ENCODE data around the gene IGFBP5. TPM values are rescaled to one million over a fixed set of nuclear protein-coding genes. Genes with fewer than 3 reads are reported as not detected.

Gene IGFBP5
- total and polyA plus RNA-seq, 2 experiments from 2014 or later, result 37.9 to 117 TPM

- H3K27me3 ChIP-seq (replicated peaks; ENCODE audit: insufficient read depth), result no peaks in the 10 kb centered on the region
- DNase-seq, result no peak
- peaks cover 13% of the 10 kb centered on the region for H3F3A ChIP-seq (ENCODE audit: insufficient read depth)
- TF ChIP-seq EZH2phosphoT487 (IDR thresholded peaks at IDR 0.05; ENCODE audit: insufficient read depth, low read depth) (no peak), EZH2 (IDR thresholded peaks at IDR 0.05; ENCODE audit: insufficient read depth, poor library complexity, severe bottlenecking) (no peak)
- no peaks in the 10 kb centered on the region for H3K79me2 ChIP-seq (ENCODE audit: insufficient read depth)
- H4K20me1 ChIP-seq (ENCODE audit: insufficient read depth), result no peaks in the 10 kb centered on the region
- peak overlapping the region; percentile 74 for H3K9ac ChIP-seq
- H3K4me2 ChIP-seq (ENCODE audit: unreplicated experiment), result peak overlapping the region; percentile 87
- no peaks in the 10 kb centered on the region for H3K36me3 ChIP-seq (ENCODE audit: low read depth)
- peak overlapping the region; percentile 81 for H3K4me3 ChIP-seq
- 2% methylated on average over 10 of the region's 10 CpGs for WGBS, 2 experiments (ENCODE audit: low coverage in 1 of 2, low lambda C conversion rate in 2 of 2, missing lambda C conversion rate in 2 of 2)
- in situ Hi-C loops (cut with MboI), result loop anchor here (5.0 to 10.0 kb wide), 2 partner anchors 820 to 1017 kb away; no protein-coding TSS in a partner anchor
- no peaks in the 10 kb centered on the region for H3K9me2 ChIP-seq (ENCODE audit: insufficient read depth)
- H3K9me3 ChIP-seq (ENCODE audit: low read depth), result no peaks in the 10 kb centered on the region
- peaks cover 16% of the 10 kb centered on the region for H3K4me1 ChIP-seq (ENCODE audit: insufficient read depth)
- no peak overlapping the region for H3K27ac ChIP-seq
- H2AFZ ChIP-seq, result 0 out of 2 replicates have a peak overlapping the region, but pooled peaks have one; percentile 54
Observed at GRCh38 chr2:216694826-216695217, 527 bp downstream of the IGFBP5 start.

DNA sequence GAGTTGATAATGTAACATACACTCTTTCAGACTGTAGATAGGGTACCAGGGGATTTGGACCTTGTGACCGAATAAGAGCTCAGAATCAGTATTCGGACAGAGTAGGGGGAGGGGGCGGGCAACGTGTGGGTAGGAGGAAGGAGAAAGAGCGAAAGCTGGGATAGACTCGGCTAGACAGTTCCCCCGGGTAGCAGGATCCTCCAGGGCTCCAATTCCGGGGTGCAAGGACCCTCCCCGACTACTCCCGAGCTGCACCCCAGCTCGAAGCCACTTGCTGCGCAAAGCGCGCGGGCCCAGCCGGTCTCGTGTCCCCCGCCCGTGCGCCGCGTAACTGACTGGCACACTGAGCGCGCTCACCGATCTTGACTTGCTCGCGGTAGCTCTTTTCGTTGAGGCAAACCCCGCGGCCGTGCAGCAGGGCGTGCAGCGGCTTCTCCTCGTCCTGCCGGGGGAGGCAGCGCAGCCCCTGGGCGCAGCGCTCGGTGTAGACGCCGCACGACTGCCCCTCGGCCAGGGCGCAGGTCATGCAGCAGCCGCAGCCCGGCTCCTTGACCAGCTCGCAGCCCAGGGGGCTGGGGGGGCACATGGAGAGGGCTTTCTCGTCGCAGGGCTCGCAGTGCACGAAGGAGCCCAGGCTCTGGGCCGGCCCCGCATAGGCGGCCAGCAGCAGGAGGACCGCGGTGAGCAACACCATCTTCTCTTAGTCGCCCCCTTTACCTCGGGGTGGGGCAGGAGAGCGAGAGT lies 1.1 kb downstream of the IGFBP5 start:
- no peaks in the 10 kb centered on the region for H4K20me1 ChIP-seq (ENCODE audit: insufficient read depth)

DNA sequence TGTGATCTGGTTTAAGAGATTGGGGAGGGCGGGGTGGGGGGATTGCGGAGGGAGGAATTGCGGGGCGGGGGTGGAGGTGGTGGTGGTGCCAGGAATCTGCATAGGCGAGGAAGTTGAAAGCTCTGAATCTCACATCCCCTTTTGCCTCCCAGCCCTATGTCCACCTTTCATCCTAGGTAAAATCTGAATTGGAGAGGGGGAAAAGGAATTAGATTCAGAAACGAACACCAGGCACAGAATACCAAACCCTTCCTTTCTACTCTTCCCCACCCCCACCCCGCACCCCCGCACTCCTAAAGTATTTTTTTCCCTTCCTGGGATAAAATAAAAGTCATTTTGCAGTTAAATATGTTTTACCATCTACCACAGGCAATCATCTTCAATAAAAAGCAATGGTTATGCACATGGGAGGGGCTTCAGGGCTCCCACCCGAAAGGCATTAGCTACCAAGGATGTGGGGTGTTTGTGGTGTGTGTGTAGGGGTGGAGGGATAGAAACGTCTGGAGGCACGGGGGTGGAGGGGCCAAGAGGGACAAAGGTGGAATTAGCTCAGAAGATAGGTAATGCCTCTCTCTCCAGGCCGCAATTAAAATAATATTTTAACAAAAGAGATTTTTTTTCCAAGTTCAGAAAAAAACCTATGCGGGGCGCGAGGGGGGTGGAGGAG lies 1.8 kb downstream of the IGFBP5 start:
- Histone ChIP-seq H3K9me3 (ENCODE audit: low read depth) (no peaks in the 10 kb centered on the region), H3K27me3 (replicated peaks; ENCODE audit: insufficient read depth) (no peaks in the 10 kb centered on the region), H3K79me2 (ENCODE audit: insufficient read depth) (no peaks in the 10 kb centered on the region), H3K4me2 (ENCODE audit: unreplicated experiment) (peak overlapping the region; percentile 87), H3F3A (ENCODE audit: insufficient read depth) (peaks cover 13% of the 10 kb centered on the region), H2AFZ (peak overlapping the region; percentile 54), H3K9me2 (ENCODE audit: insufficient read depth) (no peaks in the 10 kb centered on the region), H3K4me1 (ENCODE audit: insufficient read depth) (peaks cover 16% of the 10 kb centered on the region), H3K36me3 (ENCODE audit: low read depth) (no peaks in the 10 kb centered on the region), H3K4me3 (peak overlapping the region; percentile 81), H4K20me1 (ENCODE audit: insufficient read depth) (no peaks in the 10 kb centered on the region), H3K9ac (peak overlapping the region; percentile 74), H3K27ac (no peak overlapping the region)
- 2% methylated on average over 13 to 15 of the region's 15 CpGs for WGBS, 2 experiments (ENCODE audit: low coverage in 1 of 2, low lambda C conversion rate in 2 of 2, missing lambda C conversion rate in 2 of 2)
- DNase-seq, result no peak
- in situ Hi-C loops (cut with MboI), result loop anchor here (10.0 kb wide), 1 partner anchor 821 kb away; no protein-coding TSS in a partner anchor
- TF ChIP-seq EZH2phosphoT487 (IDR thresholded peaks at IDR 0.05; ENCODE audit: insufficient read depth, low read depth), result no peak
- no peak for TF ChIP-seq EZH2 (IDR thresholded peaks at IDR 0.05; ENCODE audit: insufficient read depth, poor library complexity, severe bottlenecking)

More for the DNA sequence above, 1.1 kb downstream of the IGFBP5 start:
- in situ Hi-C loops (cut with MboI), result loop anchor here (10.0 kb wide), 1 partner anchor 821 kb away; no protein-coding TSS in a partner anchor
- Histone ChIP-seq H3K4me2 (ENCODE audit: unreplicated experiment) (peak overlapping the region; percentile 87), H3K9me2 (ENCODE audit: insufficient read depth) (no peaks in the 10 kb centered on the region), H3K27me3 (replicated peaks; ENCODE audit: insufficient read depth) (no peaks in the 10 kb centered on the region), H3K79me2 (ENCODE audit: insufficient read depth) (no peaks in the 10 kb centered on the region), H3K4me3 (peak overlapping the region; percentile 81), H3K9ac (peak overlapping the region; percentile 74), H3K9me3 (ENCODE audit: low read depth) (no peaks in the 10 kb centered on the region), H3K36me3 (ENCODE audit: low read depth) (no peaks in the 10 kb centered on the region), H3K27ac (no peak overlapping the region), H3F3A (ENCODE audit: insufficient read depth) (peaks cover 13% of the 10 kb centered on the region), H3K4me1 (ENCODE audit: insufficient read depth) (peaks cover 16% of the 10 kb centered on the region), H2AFZ (peak overlapping the region; percentile 54)
- DNase-seq, result peak; percentile 82
- TF ChIP-seq EZH2phosphoT487 (IDR thresholded peaks at IDR 0.05; ENCODE audit: insufficient read depth, low read depth), result no peak
- peak; percentile 2 for TF ChIP-seq EZH2 (IDR thresholded peaks at IDR 0.05; ENCODE audit: insufficient read depth, poor library complexity, severe bottlenecking)
- 2% methylated on average over 49 to 56 of the region's 59 CpGs for WGBS, 2 experiments (ENCODE audit: low coverage in 1 of 2, low lambda C conversion rate in 2 of 2, missing lambda C conversion rate in 2 of 2)

DNA sequence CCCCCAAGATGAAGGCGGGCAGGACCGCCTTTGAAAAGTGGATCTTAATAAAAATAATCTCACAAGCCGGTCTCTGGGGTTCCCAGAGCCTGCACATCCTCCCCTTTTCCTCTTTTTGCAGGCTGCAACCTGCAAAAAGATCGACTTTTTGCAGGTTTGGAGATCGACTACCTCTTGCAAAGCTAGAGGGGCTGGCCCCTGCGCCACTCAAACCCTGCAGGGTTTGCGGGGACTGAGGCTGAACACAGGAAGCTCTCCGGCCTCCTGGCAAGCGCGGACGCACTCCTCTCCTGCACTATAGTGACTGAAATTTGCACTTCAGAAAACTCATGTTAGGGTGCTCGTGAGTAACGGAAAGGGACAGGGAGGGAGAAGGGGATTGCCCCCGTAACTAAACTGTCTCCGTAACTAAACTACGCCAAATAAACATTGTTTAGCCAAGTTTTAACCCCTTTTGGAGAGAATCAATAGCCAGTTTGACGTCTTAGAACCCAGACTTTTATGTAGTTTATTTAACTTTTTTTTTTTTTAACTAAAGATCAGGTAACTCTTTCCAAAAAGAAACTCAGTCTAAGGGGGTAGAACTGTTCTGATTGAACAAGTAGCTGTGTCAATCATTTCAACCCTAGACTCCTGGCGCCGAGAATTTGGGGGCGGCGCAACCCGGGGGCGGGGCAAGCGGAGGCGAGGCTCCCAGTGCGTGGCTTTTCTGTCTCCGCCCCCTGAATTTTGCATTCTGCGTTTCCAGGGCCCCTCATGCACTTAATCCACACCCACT lies 2.5 kb downstream of the IGFBP5 start:
- H3K4me3 ChIP-seq, result peak overlapping the region; percentile 81
- H3K79me2 ChIP-seq (ENCODE audit: insufficient read depth), result no peaks in the 10 kb centered on the region
- peaks cover 16% of the 10 kb centered on the region for H3K4me1 ChIP-seq (ENCODE audit: insufficient read depth)
- DNase-seq, result peak; percentile 75
- in situ Hi-C loops (cut with MboI), result loop anchor here (10.0 kb wide), 1 partner anchor 822 kb away; no protein-coding TSS in a partner anchor
- no peaks in the 10 kb centered on the region for H3K9me2 ChIP-seq (ENCODE audit: insufficient read depth)
- H3K27me3 ChIP-seq (replicated peaks; ENCODE audit: insufficient read depth), result no peaks in the 10 kb centered on the region
- 1 to 2% methylated on average over 28 of the region's 28 CpGs for WGBS, 2 experiments (ENCODE audit: low coverage in 1 of 2, low lambda C conversion rate in 2 of 2, missing lambda C conversion rate in 2 of 2)
- no peaks in the 10 kb centered on the region for H3K36me3 ChIP-seq (ENCODE audit: low read depth)
- TF ChIP-seq EZH2 (IDR thresholded peaks at IDR 0.05; ENCODE audit: insufficient read depth, poor library complexity, severe bottlenecking), result no peak
- TF ChIP-seq EZH2phosphoT487 (IDR thresholded peaks at IDR 0.05; ENCODE audit: insufficient read depth, low read depth), result no peak
- H4K20me1 ChIP-seq (ENCODE audit: insufficient read depth), result no peaks in the 10 kb centered on the region
- H3K27ac ChIP-seq, result peak overlapping the region; percentile 14
- H3K4me2 ChIP-seq (ENCODE audit: unreplicated experiment), result peak overlapping the region; percentile 87
- H3K9ac ChIP-seq, result peak overlapping the region; percentile 74
- H2AFZ ChIP-seq, result peak overlapping the region; percentile 58
- no peaks in the 10 kb centered on the region for H3K9me3 ChIP-seq (ENCODE audit: low read depth)
- peaks cover 13% of the 10 kb centered on the region for H3F3A ChIP-seq (ENCODE audit: insufficient read depth)
